ENCODE data around the gene PROX2.

Gene PROX2

DNA sequence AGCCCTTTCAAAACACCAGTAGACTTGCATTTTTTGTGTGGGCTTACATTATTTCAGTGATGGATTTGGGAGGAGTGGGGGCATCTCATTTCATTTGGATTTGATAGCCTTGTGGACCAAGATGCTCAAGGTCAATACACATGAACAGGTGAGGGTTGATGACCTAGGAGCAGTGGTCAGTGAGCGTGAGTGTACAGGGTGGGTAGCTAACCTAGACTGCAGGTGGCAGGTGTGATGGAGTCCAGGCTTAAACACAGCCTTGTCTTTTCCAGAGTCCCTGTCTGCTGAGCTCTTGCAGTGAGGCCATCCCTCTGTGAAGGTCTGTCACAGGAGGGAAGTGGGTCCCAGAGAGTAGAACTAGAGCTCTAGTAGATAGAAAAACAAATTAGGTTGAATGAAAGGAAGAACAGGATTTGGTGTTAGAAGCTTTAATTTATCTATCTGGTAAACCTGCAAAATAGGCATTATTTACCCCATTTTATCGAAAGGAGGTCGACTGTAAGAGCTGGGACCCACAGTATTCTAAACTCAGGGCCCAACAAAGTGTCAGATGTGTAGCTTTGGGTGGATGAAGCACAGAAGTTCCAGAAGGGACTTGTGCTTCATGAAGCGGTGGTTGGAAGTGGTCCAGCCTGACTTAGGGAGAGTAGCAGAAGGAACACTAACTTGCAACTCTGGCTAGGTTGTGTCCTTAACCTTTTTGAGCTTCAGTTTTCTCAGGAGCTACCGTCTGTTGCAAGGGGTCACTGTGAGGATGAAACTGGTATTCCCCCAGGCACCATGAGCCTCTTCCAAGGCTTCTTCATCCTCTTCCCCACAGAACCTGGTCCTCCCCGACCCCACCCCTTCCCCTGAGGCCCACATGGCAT lies 28.9 kb upstream of the PROX2 start:
- TF ChIP-seq, protein P1, sequence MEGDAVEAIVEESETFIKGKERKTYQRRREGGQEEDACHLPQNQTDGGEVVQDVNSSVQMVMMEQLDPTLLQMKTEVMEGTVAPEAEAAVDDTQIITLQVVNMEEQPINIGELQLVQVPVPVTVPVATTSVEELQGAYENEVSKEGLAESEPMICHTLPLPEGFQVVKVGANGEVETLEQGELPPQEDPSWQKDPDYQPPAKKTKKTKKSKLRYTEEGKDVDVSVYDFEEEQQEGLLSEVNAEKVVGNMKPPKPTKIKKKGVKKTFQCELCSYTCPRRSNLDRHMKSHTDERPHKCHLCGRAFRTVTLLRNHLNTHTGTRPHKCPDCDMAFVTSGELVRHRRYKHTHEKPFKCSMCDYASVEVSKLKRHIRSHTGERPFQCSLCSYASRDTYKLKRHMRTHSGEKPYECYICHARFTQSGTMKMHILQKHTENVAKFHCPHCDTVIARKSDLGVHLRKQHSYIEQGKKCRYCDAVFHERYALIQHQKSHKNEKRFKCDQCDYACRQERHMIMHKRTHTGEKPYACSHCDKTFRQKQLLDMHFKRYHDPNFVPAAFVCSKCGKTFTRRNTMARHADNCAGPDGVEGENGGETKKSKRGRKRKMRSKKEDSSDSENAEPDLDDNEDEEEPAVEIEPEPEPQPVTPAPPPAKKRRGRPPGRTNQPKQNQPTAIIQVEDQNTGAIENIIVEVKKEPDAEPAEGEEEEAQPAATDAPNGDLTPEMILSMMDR (conservative IDR thresholded peaks at IDR 0.05; ENCODE audit: low read depth, low read length): no peak
- no peak for DNase-seq (ENCODE audit: low read depth)
- H3K4me3 ChIP-seq (ENCODE audit: low read length): no peak overlapping the region

DNA sequence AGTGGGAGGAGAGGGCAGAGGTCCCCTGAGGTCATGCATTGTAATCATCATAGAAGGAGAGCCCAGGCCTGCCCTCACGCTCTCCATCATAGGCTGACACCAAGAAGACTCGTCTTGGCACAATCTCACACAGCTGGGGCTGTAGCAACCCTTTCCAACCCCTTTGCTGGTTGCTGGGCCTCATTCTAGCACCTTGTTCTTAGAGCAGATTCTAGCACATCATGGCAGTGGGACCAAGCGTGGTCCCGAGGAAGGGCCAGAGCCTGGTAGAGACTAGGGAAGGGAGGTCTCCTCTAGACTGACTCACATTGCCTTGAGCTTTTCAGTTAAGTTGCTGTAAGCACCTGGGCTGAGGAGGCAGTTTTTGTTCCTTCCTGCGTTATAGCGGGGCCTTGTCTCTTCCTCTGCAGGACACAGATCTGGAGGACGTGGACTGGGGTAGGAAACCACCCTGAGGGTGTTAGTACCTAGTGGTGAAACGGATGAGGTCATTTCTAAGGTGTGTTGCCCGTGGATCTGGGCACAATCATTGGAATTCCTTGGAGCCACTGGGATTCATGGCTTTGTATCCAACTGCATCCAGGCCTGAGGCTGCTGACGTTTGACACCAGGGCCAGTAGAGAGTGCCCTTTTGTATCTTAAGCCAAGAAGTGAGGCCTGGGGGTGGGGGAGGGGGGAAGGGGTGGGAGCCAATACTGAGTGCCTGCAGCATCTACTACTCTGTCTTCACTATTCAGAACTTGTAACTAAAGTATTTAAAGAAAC lies 27.2 kb upstream of the PROX2 start:
- no peak for DNase-seq (ENCODE audit: low read depth)
- TF ChIP-seq, protein P1 (conservative IDR thresholded peaks at IDR 0.05; ENCODE audit: low read depth, low read length): no peak
- no peak overlapping the region for H3K4me3 ChIP-seq (ENCODE audit: low read length)

DNA sequence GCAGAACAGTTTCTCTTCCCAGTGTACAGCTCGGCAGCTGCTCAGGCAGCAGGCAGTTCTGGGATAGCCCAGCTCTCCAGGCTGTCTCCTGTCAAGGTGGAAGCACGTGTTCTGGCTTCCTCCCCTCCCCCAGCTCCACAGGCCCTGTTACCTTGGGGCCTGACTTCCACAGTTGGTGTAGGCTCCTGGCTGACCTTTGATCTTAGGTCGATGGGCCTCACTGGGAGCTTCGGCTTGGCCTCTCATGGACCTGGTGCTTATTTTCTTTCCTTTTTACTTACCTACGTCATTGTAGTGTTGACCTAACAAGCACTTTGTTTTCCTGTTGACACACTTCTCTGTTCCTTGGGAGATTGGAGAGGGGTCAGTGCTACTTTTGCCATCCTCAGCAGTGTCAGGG lies 22.7 kb upstream of the PROX2 start:
- no peak for DNase-seq (ENCODE audit: low read depth)
- no peak overlapping the region for H3K4me3 ChIP-seq (ENCODE audit: low read length)
- TF ChIP-seq, protein P1 (conservative IDR thresholded peaks at IDR 0.05; ENCODE audit: low read depth, low read length): no peak

DNA sequence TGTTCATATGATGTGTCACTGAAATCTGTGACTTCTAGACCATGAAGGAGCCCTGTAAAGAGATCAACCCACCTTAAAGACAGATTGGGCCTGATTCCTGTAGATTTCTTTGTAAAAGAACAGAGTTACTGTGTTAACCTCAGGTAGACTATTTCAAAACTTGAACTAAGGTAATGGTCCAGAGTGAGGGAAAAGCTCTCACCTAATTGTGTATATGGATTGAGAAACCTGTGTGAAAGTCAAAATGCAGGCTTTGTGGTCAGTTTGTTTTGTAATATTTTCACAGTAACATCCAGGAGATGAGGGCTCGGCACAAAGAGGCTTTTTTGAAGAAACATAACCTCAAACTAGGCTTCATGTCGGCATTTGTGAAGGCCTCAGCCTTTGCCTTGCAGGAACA lies 22.1 kb upstream of the PROX2 start:
- H3K4me3 ChIP-seq (ENCODE audit: low read length): no peak overlapping the region
- no peak for DNase-seq (ENCODE audit: low read depth)
- TF ChIP-seq, protein P1 (conservative IDR thresholded peaks at IDR 0.05; ENCODE audit: low read depth, low read length): no peak

DNA sequence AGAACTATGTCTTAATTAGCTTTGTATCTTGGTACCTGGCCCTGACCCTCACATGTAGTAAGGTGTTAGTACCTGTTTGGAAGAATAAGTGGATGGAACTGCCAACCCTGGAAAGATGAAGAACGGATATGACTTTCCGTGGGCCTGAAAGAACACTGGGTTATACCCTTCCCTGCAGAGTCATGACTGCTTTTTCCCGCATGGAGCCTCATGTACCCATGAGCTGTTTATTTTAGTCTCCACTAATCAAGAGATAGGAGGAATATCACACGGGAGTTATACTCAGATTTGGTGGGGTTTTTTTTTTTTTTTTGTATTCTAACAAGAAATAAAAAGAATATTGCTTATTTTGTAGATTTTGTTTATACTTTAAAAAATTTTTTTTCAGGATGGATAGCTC lies 21.7 kb upstream of the PROX2 start:
- TF ChIP-seq, protein P1 (conservative IDR thresholded peaks at IDR 0.05; ENCODE audit: low read depth, low read length): no peak
- no peak overlapping the region for H3K4me3 ChIP-seq (ENCODE audit: low read length)
- no peak for DNase-seq (ENCODE audit: low read depth)

DNA sequence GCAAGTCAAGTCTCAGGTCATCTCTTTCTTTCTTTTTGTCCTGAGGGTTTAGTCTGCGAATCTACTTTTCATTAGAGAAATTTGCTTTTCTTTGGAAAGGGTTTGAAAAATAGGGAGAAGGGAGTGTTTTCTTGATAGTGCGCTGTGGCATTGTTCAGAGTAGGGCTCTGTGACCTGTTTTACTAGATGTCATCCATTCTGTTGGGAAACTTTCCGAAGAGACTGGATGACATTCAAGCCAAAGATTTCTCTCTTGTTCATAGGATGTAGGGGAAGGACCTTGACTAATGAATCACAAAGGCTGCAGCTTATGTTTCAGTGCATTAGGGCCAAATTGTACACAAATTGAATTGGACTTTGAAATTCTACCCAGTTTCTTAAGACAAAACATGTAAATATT lies 20.5 kb upstream of the PROX2 start:
- no peak overlapping the region for H3K4me3 ChIP-seq (ENCODE audit: low read length)
- TF ChIP-seq, protein P1 (conservative IDR thresholded peaks at IDR 0.05; ENCODE audit: low read depth, low read length): no peak
- DNase-seq (ENCODE audit: low read depth): no peak

Measured in retinal pigment epithelial cell (primary cell).